Measurements from ENCODE around the gene RFNG. TPM values are rescaled to one million over a fixed set of nuclear protein-coding genes. Genes with fewer than 3 reads are reported as not detected.

The RFNG gene
- polyA plus RNA-seq, 1 donor (not counting 4 experiments of a cell fraction or from before 2014, with no cell fraction given): 10.2 TPM

- H3K79me2 ChIP-seq (ENCODE audit: control insufficient read depth, insufficient read depth, low read length): peaks cover 20% of the 10 kb centered on the region
- peaks cover 18 to 27% of the 10 kb centered on the region in 2 experiments for H3K36me3 ChIP-seq (ENCODE audit: control insufficient read depth in 2 of 2, extremely low read depth in 1 of 2, insufficient read depth in 2 of 2, low read length in 2 of 2)
- peaks cover 13% of the 10 kb centered on the region for H3K4me1 ChIP-seq (ENCODE audit: control insufficient read depth, extremely low read depth, insufficient read depth, low read length)
- H3K9me3 ChIP-seq (ENCODE audit: control insufficient read depth, low read depth, low read length): no peaks in the 10 kb centered on the region
- peak overlapping the region; percentile 83 for H3K9ac ChIP-seq (ENCODE audit: control insufficient read depth, extremely low read depth, insufficient read depth, low read length)
- H2AFZ ChIP-seq (ENCODE audit: control insufficient read depth, low read length): no peak overlapping the region
- H4K20me1 ChIP-seq (ENCODE audit: control insufficient read depth, extremely low read depth, insufficient read depth, low read length): peaks cover 9% of the 10 kb centered on the region
- H3K4me2 ChIP-seq (ENCODE audit: control insufficient read depth, extremely low read depth, insufficient read depth, low read depth, low read length): peak overlapping the region; percentile 93
- FAIRE-seq (no peak), DNase-seq (ENCODE audit: low read depth, low spot score) (no peak)
- no peaks in the 10 kb centered on the region for H3K9me1 ChIP-seq (ENCODE audit: control insufficient read depth, extremely low read depth, insufficient read depth, low read length)
- no peaks in the 10 kb centered on the region for H3K27me3 ChIP-seq (ENCODE audit: control insufficient read depth, extremely low read depth, insufficient read depth, low read length)
- no peak overlapping the region for H3K27ac ChIP-seq (ENCODE audit: control insufficient read depth, insufficient read depth, low read length)
- no peak overlapping the region for H3K4me3 ChIP-seq (ENCODE audit: control insufficient read depth in 2 of 3, extremely low read depth in 1 of 3, insufficient read depth in 2 of 3, low read depth in 1 of 3, low read length in 3 of 3)
- no peak for TF ChIP-seq CTCF (optimal IDR thresholded peaks at IDR 0.05 in 1 of 3, IDR thresholded peaks at IDR 0.05 in 1 of 3, conservative IDR thresholded peaks at IDR 0.05 in 1 of 3; ENCODE audit: extremely low read depth in 1 of 3, insufficient read depth in 2 of 3, low read length in 3 of 3)
- no peak for TF ChIP-seq EZH2 (IDR thresholded peaks at IDR 0.05; ENCODE audit: low read length)
- dilution Hi-C loops (cut with MboI; ENCODE audit: extremely low pct_ligation_motif_present, low sequenced_read_pairs): no loop called here
These were observed 12.1 kb upstream of the RFNG start for GRCh38 chr17:82063424-82064415.

GRCh38 chr17:82062984-82063368 lies 11.4 kb upstream of the RFNG start:
- FAIRE-seq (no peak), DNase-seq (ENCODE audit: low read depth, low spot score) (no peak)
- peaks cover 20% of the 10 kb centered on the region for H3K79me2 ChIP-seq (ENCODE audit: control insufficient read depth, insufficient read depth, low read length)
- H3K9me3 ChIP-seq (ENCODE audit: control insufficient read depth, low read depth, low read length): no peaks in the 10 kb centered on the region
- peaks cover 18 to 30% of the 10 kb centered on the region in 2 experiments for H3K36me3 ChIP-seq (ENCODE audit: control insufficient read depth in 2 of 2, extremely low read depth in 1 of 2, insufficient read depth in 2 of 2, low read length in 2 of 2)
- no peak overlapping the region for H3K4me3 ChIP-seq (ENCODE audit: control insufficient read depth in 2 of 3, extremely low read depth in 1 of 3, insufficient read depth in 2 of 3, low read depth in 1 of 3, low read length in 3 of 3)
- peaks cover 13% of the 10 kb centered on the region for H3K4me1 ChIP-seq (ENCODE audit: control insufficient read depth, extremely low read depth, insufficient read depth, low read length)
- no peaks in the 10 kb centered on the region for H3K9me1 ChIP-seq (ENCODE audit: control insufficient read depth, extremely low read depth, insufficient read depth, low read length)
- H3K9ac ChIP-seq (ENCODE audit: control insufficient read depth, extremely low read depth, insufficient read depth, low read length): no peak overlapping the region
- H3K27ac ChIP-seq (ENCODE audit: control insufficient read depth, insufficient read depth, low read length): no peak overlapping the region
- H4K20me1 ChIP-seq (ENCODE audit: control insufficient read depth, extremely low read depth, insufficient read depth, low read length): peaks cover 9% of the 10 kb centered on the region
- no peak overlapping the region for H2AFZ ChIP-seq (ENCODE audit: control insufficient read depth, low read length)
- no peaks in the 10 kb centered on the region for H3K27me3 ChIP-seq (ENCODE audit: control insufficient read depth, extremely low read depth, insufficient read depth, low read length)
- H3K4me2 ChIP-seq (ENCODE audit: control insufficient read depth, extremely low read depth, insufficient read depth, low read depth, low read length): no peak overlapping the region
- dilution Hi-C loops (cut with MboI; ENCODE audit: extremely low pct_ligation_motif_present, low sequenced_read_pairs): no loop called here
- no peak for TF ChIP-seq CTCF (optimal IDR thresholded peaks at IDR 0.05 in 1 of 3, IDR thresholded peaks at IDR 0.05 in 1 of 3, conservative IDR thresholded peaks at IDR 0.05 in 1 of 3; ENCODE audit: extremely low read depth in 1 of 3, insufficient read depth in 2 of 3, low read length in 3 of 3)
- TF ChIP-seq EZH2 (IDR thresholded peaks at IDR 0.05; ENCODE audit: low read length): no peak

All from keratinocyte (primary cell).